HL-60 (cell line): ENCODE data around the gene RPL6.
A peak's percentile ranks its signal among the peaks of the same experiment; 100 is the strongest.
"Not testable (repeated sequence)": the region's sequence is repeated elsewhere in the genome, so short reads cannot be mapped to it uniquely, and the experiment has no call there.

Experiments
- DNase-seq, 2 experiments: peaks; one replicate each; pipeline ENCODE4 v3.0.0-alpha.2; 2010 to 2020; ENCODE audit warnings: low read depth in 1 of 2, low spot score in 1 of 2
- H3K27ac ChIP-seq: fragments of 250-450 bp; sonication (Bioruptor Pico); replicated peaks from 2 replicates; pipeline ENCODE4 v1.5.1; 2020; ENCODE audit warnings: mild to moderate bottlenecking, moderate library complexity
- H3K27me3 ChIP-seq: fragments of 250-450 bp; sonication (Bioruptor Pico); 2 replicates; pipeline ENCODE4 v1.5.1; 2021; ENCODE audit warnings: mild to moderate bottlenecking, moderate library complexity; ENCODE audit not compliant: insufficient read depth, poor library complexity, severe bottlenecking
- H3K4me3 ChIP-seq: replicated peaks from 2 replicates; pipeline ENCODE4 v1.5.1; 2011; ENCODE audit warnings: mild to moderate bottlenecking, control low read depth, low read length; ENCODE audit not compliant: insufficient read depth
- CTCF ChIP-seq: IDR thresholded peaks from one replicate; pipeline ENCODE4 v1.5.1; 2011; ENCODE audit warnings: low read length, control low read depth, inconsistent platforms; ENCODE audit not compliant: insufficient read depth
- GABPA ChIP-seq: IDR thresholded peaks from 2 replicates; pipeline ENCODE4 v1.6.1; 2012; ENCODE audit warnings: low read depth
- POLR2AphosphoS5 ChIP-seq: IDR thresholded peaks from 2 replicates; pipeline ENCODE4 v1.6.1; 2012; ENCODE audit warnings: low read depth
- SPI1 ChIP-seq: IDR thresholded peaks from 2 replicates; pipeline ENCODE4 v1.6.1; 2012; ENCODE audit warnings: low read depth, mild to moderate bottlenecking, borderline replicate concordance
- TF ChIP-seq, protein P1 (sequence below): IDR thresholded peaks from 2 replicates; pipeline ENCODE4 v1.6.1; 2012; ENCODE audit warnings: low read depth; ENCODE audit not compliant: insufficient replicate concordance

Gene RPL6

DNA sequence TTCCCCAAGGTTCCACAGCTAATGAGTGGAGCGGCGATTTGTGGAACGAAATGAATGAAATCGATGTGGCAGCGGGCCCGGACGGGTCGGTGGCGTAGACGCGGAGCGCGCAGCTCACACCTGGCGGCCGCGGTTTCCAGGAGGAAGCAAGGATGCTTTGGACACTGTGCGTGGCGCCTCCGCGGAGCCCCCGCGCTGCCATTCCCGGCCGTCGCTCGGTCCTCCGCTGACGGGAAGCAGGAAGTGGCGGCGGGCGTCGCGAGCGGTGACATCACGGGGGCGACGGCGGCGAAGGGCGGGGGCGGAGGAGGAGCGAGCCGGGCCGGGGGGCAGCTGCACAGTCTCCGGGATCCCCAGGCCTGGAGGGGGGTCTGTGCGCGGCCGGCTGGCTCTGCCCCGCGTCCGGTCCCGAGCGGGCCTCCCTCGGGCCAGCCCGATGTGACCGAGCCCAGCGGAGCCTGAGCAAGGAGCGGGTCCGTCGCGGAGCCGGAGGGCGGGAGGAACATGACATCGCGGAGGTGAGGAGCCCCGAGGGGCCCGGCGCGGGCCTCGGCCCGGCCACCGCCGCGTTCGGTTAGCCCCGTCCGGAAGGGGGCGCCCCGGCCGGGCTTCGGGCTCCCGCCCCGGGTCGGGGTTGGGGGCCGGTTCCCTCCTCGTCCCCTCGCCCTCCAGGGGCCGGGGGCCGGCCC, 9.3 kb upstream of the RPL6 start, which contains the start of gene PTPN11:
Gene PTPN11 (plus strand): TSS at position 340 of the 689 bp plus-strand sequence. CDS start 165 bp downstream, at position 505.
- H3K27me3 ChIP-seq = no peaks in the 10 kb centered on the region
- DNase-seq = peak; percentile 77 to 87
- TF ChIP-seq POLR2AphosphoS5 = peak; percentile 98
- peak; percentile 69; the same call in 1 of the 2 replicates for TF ChIP-seq SPI1
- TF ChIP-seq CTCF = no peak
- TF ChIP-seq GABPA = peak; percentile 71
- TF ChIP-seq, protein P1, sequence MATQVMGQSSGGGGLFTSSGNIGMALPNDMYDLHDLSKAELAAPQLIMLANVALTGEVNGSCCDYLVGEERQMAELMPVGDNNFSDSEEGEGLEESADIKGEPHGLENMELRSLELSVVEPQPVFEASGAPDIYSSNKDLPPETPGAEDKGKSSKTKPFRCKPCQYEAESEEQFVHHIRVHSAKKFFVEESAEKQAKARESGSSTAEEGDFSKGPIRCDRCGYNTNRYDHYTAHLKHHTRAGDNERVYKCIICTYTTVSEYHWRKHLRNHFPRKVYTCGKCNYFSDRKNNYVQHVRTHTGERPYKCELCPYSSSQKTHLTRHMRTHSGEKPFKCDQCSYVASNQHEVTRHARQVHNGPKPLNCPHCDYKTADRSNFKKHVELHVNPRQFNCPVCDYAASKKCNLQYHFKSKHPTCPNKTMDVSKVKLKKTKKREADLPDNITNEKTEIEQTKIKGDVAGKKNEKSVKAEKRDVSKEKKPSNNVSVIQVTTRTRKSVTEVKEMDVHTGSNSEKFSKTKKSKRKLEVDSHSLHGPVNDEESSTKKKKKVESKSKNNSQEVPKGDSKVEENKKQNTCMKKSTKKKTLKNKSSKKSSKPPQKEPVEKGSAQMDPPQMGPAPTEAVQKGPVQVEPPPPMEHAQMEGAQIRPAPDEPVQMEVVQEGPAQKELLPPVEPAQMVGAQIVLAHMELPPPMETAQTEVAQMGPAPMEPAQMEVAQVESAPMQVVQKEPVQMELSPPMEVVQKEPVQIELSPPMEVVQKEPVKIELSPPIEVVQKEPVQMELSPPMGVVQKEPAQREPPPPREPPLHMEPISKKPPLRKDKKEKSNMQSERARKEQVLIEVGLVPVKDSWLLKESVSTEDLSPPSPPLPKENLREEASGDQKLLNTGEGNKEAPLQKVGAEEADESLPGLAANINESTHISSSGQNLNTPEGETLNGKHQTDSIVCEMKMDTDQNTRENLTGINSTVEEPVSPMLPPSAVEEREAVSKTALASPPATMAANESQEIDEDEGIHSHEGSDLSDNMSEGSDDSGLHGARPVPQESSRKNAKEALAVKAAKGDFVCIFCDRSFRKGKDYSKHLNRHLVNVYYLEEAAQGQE = peak; percentile 57
- peak within 1 kb of the TSS; percentile 91 for H3K27ac ChIP-seq
- H3K4me3 ChIP-seq = peak within 1 kb of the TSS; percentile 86

GRCh38 chr12:112418273-112418607, 8.8 kb upstream of the RPL6 start:
- H3K4me3 ChIP-seq = peak overlapping the region; percentile 86
- no peak for TF ChIP-seq GABPA
- no peak for TF ChIP-seq CTCF
- no peak for TF ChIP-seq SPI1
- no peak for TF ChIP-seq POLR2AphosphoS5
- TF ChIP-seq, protein P1 = no peak
- no peaks in the 10 kb centered on the region for H3K27me3 ChIP-seq
- DNase-seq = no peak
- H3K27ac ChIP-seq = peak overlapping the region; percentile 91

- DNase-seq, H3K4me3 ChIP-seq, H3K27me3 ChIP-seq, H3K27ac ChIP-seq: not testable (repeated sequence)
Observed at GRCh38 chr12:112415457-112415856, 6.1 kb upstream of the RPL6 start.

GRCh38 chr12:112413855-112414625, 4.6 kb upstream of the RPL6 start:
- H3K4me3 ChIP-seq = no peak overlapping the region
- peak in 1 of 2 experiments; percentile 32 for DNase-seq
- no peaks in the 10 kb centered on the region for H3K27me3 ChIP-seq
- TF ChIP-seq POLR2AphosphoS5 = no peak
- peak; percentile 32; the same call in 1 of the 2 replicates for TF ChIP-seq SPI1
- H3K27ac ChIP-seq = peak overlapping the region; percentile 46
